K562 (cell line): ENCODE results near the gene DNAH9.

Source experiments
- ATF1 ChIP-seq, 2 experiments: fragments of 450-650 bp in 1 of 2; IDR thresholded peaks; 2 replicates each; pipeline ENCODE4 v1.6.1; 2016; ENCODE audit warnings: missing compliant biosample characterization in 1 of 2, missing genetic modification characterization in 1 of 2
- EP300 ChIP-seq: IDR thresholded peaks from 2 replicates; pipeline ENCODE4 v1.6.1; 2012; ENCODE audit warnings: low read length, improper control_type of control experiment
- POLR2AphosphoS5 ChIP-seq: IDR thresholded peaks from 2 replicates; pipeline ENCODE4 v1.6.1; 2011; ENCODE audit warnings: mild to moderate bottlenecking, low read depth, low read length, moderate library complexity; ENCODE audit not compliant: control insufficient read depth, insufficient read depth
- TF ChIP-seq, protein P1 (sequence below): fragments of 250-450 bp; sonication (Bioruptor Pico); IDR thresholded peaks from 2 replicates; pipeline ENCODE4 v1.8.0; 2022; ENCODE audit warnings: moderate library complexity, mild to moderate bottlenecking, inconsistent platforms
- TF ChIP-seq, protein P2 (sequence below): IDR thresholded peaks from 3 replicates; pipeline ENCODE4 v1.6.1; 2011; ENCODE audit warnings: borderline replicate concordance, mild to moderate bottlenecking, moderate library complexity; ENCODE audit not compliant: insufficient read length; ENCODE audit errors: extremely low read depth

DNA sequence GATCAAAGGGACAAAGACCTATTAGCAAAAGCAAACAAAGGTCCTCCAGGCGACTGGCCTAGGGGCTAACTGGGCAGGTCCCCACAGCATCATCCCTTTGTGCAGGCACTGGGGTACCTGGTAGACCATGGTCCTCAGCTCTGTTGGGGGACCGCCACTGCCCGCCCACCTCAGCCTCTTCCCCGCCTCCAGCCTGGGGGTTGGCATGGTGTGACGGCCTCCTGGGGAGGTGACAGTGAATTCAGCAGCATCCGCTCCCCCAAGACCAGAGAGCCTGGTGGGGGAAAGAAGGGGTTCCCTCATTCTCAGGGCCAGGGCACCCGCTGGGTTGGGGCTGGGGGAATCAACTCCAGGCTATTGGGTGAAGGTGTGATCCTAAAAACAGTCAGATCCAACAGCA is 38.7 kb upstream of the DNAH9 start:
- TF ChIP-seq, protein P1, sequence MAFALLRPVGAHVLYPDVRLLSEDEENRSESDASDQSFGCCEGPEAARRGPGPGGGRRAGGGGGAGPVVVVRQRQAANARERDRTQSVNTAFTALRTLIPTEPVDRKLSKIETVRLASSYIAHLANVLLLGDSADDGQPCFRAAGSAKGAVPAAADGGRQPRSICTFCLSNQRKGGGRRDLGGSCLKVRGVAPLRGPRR (CRISPR knock-in tag) = no peak
- TF ChIP-seq POLR2AphosphoS5 = no peak
- TF ChIP-seq, protein P2, sequence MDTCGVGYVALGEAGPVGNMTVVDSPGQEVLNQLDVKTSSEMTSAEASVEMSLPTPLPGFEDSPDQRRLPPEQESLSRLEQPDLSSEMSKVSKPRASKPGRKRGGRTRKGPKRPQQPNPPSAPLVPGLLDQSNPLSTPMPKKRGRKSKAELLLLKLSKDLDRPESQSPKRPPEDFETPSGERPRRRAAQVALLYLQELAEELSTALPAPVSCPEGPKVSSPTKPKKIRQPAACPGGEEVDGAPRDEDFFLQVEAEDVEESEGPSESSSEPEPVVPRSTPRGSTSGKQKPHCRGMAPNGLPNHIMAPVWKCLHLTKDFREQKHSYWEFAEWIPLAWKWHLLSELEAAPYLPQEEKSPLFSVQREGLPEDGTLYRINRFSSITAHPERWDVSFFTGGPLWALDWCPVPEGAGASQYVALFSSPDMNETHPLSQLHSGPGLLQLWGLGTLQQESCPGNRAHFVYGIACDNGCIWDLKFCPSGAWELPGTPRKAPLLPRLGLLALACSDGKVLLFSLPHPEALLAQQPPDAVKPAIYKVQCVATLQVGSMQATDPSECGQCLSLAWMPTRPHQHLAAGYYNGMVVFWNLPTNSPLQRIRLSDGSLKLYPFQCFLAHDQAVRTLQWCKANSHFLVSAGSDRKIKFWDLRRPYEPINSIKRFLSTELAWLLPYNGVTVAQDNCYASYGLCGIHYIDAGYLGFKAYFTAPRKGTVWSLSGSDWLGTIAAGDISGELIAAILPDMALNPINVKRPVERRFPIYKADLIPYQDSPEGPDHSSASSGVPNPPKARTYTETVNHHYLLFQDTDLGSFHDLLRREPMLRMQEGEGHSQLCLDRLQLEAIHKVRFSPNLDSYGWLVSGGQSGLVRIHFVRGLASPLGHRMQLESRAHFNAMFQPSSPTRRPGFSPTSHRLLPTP = no peak
- no peak for TF ChIP-seq EP300
- no peak for TF ChIP-seq ATF1 (CRISPR knock-in tag; IDR thresholded peaks at IDR 0.05)
- TF ChIP-seq ATF1 (tag; IDR thresholded peaks at IDR 0.05) = no peak
